HCT116 (cell line): ENCODE data around the gene EEIG1. TPM values are rescaled to one million over a fixed set of nuclear protein-coding genes. Genes with fewer than 3 reads are reported as not detected.

ENCODE experiments used
- ATAC-seq: fragments of 200-7000 bp; cut with Tn5 transposase; 2 replicates; pipeline ENCODE4 v1.9.1; 2020; ENCODE audit warnings: mild to moderate bottlenecking, moderate library complexity
- BruUV-seq: library from RNA; stranded (reverse); fragments of 400-500 nt; replicated peaks from 2 replicates; lab custom pipeline; 2021; lab: Mats Ljungman, UMichigan
- CTCF ChIA-PET: fragments of 300-600 bp; sonication (Branson Sonifier 250); formaldehyde crosslinking; loops from one replicate; lab custom pipeline; 2021; ENCODE audit warnings: antibody characterized with exemption; lab: Charles Lee
- POLR2A ChIA-PET: fragments of 300-600, 350-600 bp; sonication (Branson Sonifier 250); formaldehyde crosslinking; loops from one replicate; lab custom pipeline; 2021; ENCODE audit warnings: antibody characterized with exemption; lab: Charles Lee
- RAD21 ChIA-PET, 2 experiments: fragments of 300-600 bp; sonication (Branson Sonifier 250); formaldehyde crosslinking; loops; one replicate each; lab custom pipeline; 2023; ENCODE audit warnings: low total read pairs in 2 of 2; ENCODE audit not compliant: uncharacterized antibody in 2 of 2, unreplicated experiment in 2 of 2, low non-redundant PET in 1 of 2; lab: Charles Lee
- DNase-seq: peaks from one replicate; pipeline ENCODE4 v3.0.0-alpha.2; 2010; ENCODE audit warnings: low read depth, low spot score
- H2AFZ ChIP-seq: fragments of 200-600 bp; shearing (Covaris generic), sonication (generic); 2 replicates; pipeline ENCODE4 v1.6.1; 2017; ENCODE audit warnings: low read depth, mixed run types, mixed read lengths, antibody characterized with exemption, low read length; ENCODE audit not compliant: poor library complexity, severe bottlenecking
- H3K27ac ChIP-seq: 2 replicates; pipeline ENCODE4 v1.5.1; 2012; ENCODE audit warnings: low read depth, low read length
- H3K27me3 ChIP-seq: fragments of 200-600 bp; sonication (generic); 2 replicates; pipeline ENCODE4 v1.6.1; 2016; ENCODE audit warnings: mixed run types, low read length, mixed read lengths; ENCODE audit not compliant: insufficient read depth
- H3K36me3 ChIP-seq, 2 experiments: fragments of 200-500 bp in 1 of 2; fragments of 200-600 bp in 1 of 2; sonication (Bioruptor generic) in 1 of 2; sonication (generic) in 1 of 2; 2 replicates each; pipeline versions ENCODE4 v1.5.1 to v1.6.1; 2014 to 2016; ENCODE audit warnings: low read length in 2 of 2, inconsistent platforms in 1 of 2, mixed read lengths in 1 of 2, mixed run types in 1 of 2; ENCODE audit not compliant: insufficient read depth in 2 of 2, control insufficient read depth in 1 of 2
- H3K4me1 ChIP-seq, 2 experiments: fragments of 200-600 bp in 1 of 2; sonication (generic) in 1 of 2; 2 replicates each; pipeline versions ENCODE4 v1.5.1 to v1.6.1; 2012 to 2017; ENCODE audit warnings: low read length in 2 of 2, inconsistent platforms in 1 of 2, mild to moderate bottlenecking in 1 of 2, mixed read lengths in 1 of 2, mixed run types in 1 of 2, moderate library complexity in 1 of 2; ENCODE audit not compliant: insufficient read depth in 2 of 2, control insufficient read depth in 1 of 2
- H3K4me2 ChIP-seq: fragments of 200-600 bp; sonication (generic); 2 replicates; pipeline ENCODE4 v1.6.1; 2017; ENCODE audit warnings: mixed run types, low read length, mixed read lengths
- H3K4me3 ChIP-seq, 2 experiments: fragments of 200-600 bp in 1 of 2; sonication (generic) in 1 of 2; replicated peaks in 1 of 2; 2 replicates each; pipeline ENCODE4 v1.5.1; 2011 to 2016; ENCODE audit warnings: low read length in 2 of 2, control low read depth in 1 of 2, low read depth in 1 of 2, mild to moderate bottlenecking in 1 of 2, mixed read lengths in 1 of 2, mixed run types in 1 of 2
- H3K79me2 ChIP-seq: fragments of 200-600 bp; sonication (generic); 2 replicates; pipeline ENCODE4 v1.6.1; 2017; ENCODE audit warnings: mild to moderate bottlenecking, mixed run types, low read length, moderate library complexity, mixed read lengths; ENCODE audit not compliant: insufficient read depth
- H3K9ac ChIP-seq: fragments of 200-600 bp; sonication (generic); 2 replicates; pipeline ENCODE4 v1.6.1; 2016; ENCODE audit warnings: low read length, mixed read lengths
- H3K9me2 ChIP-seq: fragments of 200-600 bp; sonication (generic), shearing (Covaris generic); 2 replicates; pipeline ENCODE4 v1.6.1; 2017; ENCODE audit warnings: mixed run types, mild to moderate bottlenecking, moderate library complexity; ENCODE audit not compliant: insufficient read depth
- H3K9me3 ChIP-seq, 2 experiments: fragments of 200-500 bp in 1 of 2; fragments of 200-600 bp in 1 of 2; sonication (Bioruptor generic) in 1 of 2; sonication (generic) in 1 of 2; 2 replicates each; pipeline ENCODE4 v1.6.1; 2014 to 2017; ENCODE audit warnings: low read length in 2 of 2, mixed read lengths in 2 of 2, inconsistent platforms in 1 of 2, low read depth in 1 of 2, mild to moderate bottlenecking in 1 of 2, mixed run types in 1 of 2, moderate library complexity in 1 of 2; ENCODE audit not compliant: control insufficient read depth in 1 of 2, insufficient read depth in 1 of 2
- H4K20me1 ChIP-seq: fragments of 200-600 bp; sonication (generic), shearing (Covaris generic); 2 replicates; pipeline ENCODE4 v1.6.1; 2017; ENCODE audit warnings: mixed run types, mild to moderate bottlenecking, moderate library complexity; ENCODE audit not compliant: insufficient read depth
- CTCF ChIP-seq, 3 experiments: fragments of 200-600 bp in 1 of 3; sonication (generic) in 1 of 3; IDR thresholded peaks in 2 of 3; conservative IDR thresholded peaks in 1 of 3; 2 replicates each; pipeline ENCODE4 v1.5.1; 2012 to 2017; ENCODE audit warnings: low read depth in 2 of 3, low read length in 2 of 3, antibody characterized with exemption in 1 of 3, borderline replicate concordance in 1 of 3, control low read depth in 1 of 3, mild to moderate bottlenecking in 1 of 3, mixed read lengths in 1 of 3, mixed run types in 1 of 3, moderate library complexity in 1 of 3; ENCODE audit not compliant: insufficient read depth in 1 of 3
- EGR1 ChIP-seq: IDR thresholded peaks from 2 replicates; pipeline ENCODE4 v1.6.1; 2012; ENCODE audit warnings: low read depth
- EZH2 ChIP-seq: fragments of 200-600 bp; sonication (generic); IDR thresholded peaks from 2 replicates; pipeline ENCODE4 v1.6.1; 2017; ENCODE audit warnings: antibody characterized with exemption, mixed run types
- FOSL1 ChIP-seq: IDR thresholded peaks from 2 replicates; pipeline ENCODE4 v1.6.1; 2012; ENCODE audit warnings: low read depth
- JUND ChIP-seq: IDR thresholded peaks from 2 replicates; pipeline ENCODE4 v1.6.1; 2012
- POLR2AphosphoS5 ChIP-seq: IDR thresholded peaks from 2 replicates; pipeline ENCODE4 v1.6.1; 2011; ENCODE audit warnings: mild to moderate bottlenecking, low read depth, low read length, moderate library complexity
- RAD21 ChIP-seq: IDR thresholded peaks from 2 replicates; pipeline ENCODE4 v1.6.1; 2012; ENCODE audit warnings: low read depth, mild to moderate bottlenecking
- SIN3A ChIP-seq: IDR thresholded peaks from 2 replicates; pipeline ENCODE4 v1.6.1; 2012; ENCODE audit warnings: low read depth
- YY1 ChIP-seq: IDR thresholded peaks from 2 replicates; pipeline ENCODE4 v1.6.1; 2011; ENCODE audit warnings: low read length, low read depth, moderate library complexity, mild to moderate bottlenecking; ENCODE audit not compliant: insufficient replicate concordance; ENCODE audit errors: extremely low read depth
- ZFX ChIP-seq: fragments of 450-650 bp; IDR thresholded peaks from 2 replicates; pipeline ENCODE4 v1.6.1; 2017
- ZNF274 ChIP-seq: fragments of 200-500 bp; sonication (Bioruptor generic); IDR thresholded peaks from 2 replicates; pipeline ENCODE4 v1.6.1; 2014; ENCODE audit warnings: mild to moderate bottlenecking, low read depth, low read length, inconsistent platforms
- intact Hi-C: fragments of 100-400 bp; cut with micrococcal nuclease; formaldehyde crosslinking; loops from 2 replicates; pipeline ENCODE4 v1.10.0; 2022
- total RNA-seq: library from RNA; stranded (reverse); gene quantifications from one replicate; pipeline ENCODE4 v1.2.1, GENCODE V29; 2021; ENCODE audit not compliant: unreplicated experiment

Gene EEIG1
- total RNA-seq, 1 experiment from 2014 or later: 44.2 TPM

- ATAC-seq (no peak), DNase-seq (no peak)
- Histone ChIP-seq H3K79me2 (no peaks in the 10 kb centered on the region), H3K4me2 (no peak overlapping the region), H3K4me1 (peaks cover 22 to 39% of the 10 kb centered on the region in 2 experiments), H3K27ac (no peak overlapping the region), H3K27me3 (no peaks in the 10 kb centered on the region), H3K9me3 (no peaks in the 10 kb centered on the region), H2AFZ (no peak overlapping the region), H4K20me1 (no peaks in the 10 kb centered on the region), H3K9me2 (no peaks in the 10 kb centered on the region), H3K9ac (no peak overlapping the region), H3K36me3 (no peaks in the 10 kb centered on the region), H3K4me3 (no peak overlapping the region)
- ChIA-PET RAD21 (no interaction called here), CTCF (no interaction called here), POLR2A (no interaction called here)
- intact Hi-C loops: no loop called here
- no peak for TF ChIP-seq CTCF (IDR thresholded peaks at IDR 0.05 in 2 of 3, conservative IDR thresholded peaks at IDR 0.05 in 1 of 3; ENCODE audit: borderline replicate concordance in 1 of 3, insufficient read depth in 1 of 3, low read depth in 2 of 3, low read length in 2 of 3)
- TF ChIP-seq EGR1: no peak
- TF ChIP-seq YY1: no peak
- TF ChIP-seq JUND: no peak
- TF ChIP-seq ZFX: no peak
- TF ChIP-seq FOSL1: no peak
- TF ChIP-seq RAD21: no peak
- TF ChIP-seq ZNF274: no peak
- no peak for TF ChIP-seq SIN3A
- TF ChIP-seq EZH2: no peak
- TF ChIP-seq POLR2AphosphoS5: no peak
- BruUV-seq: no TSS peak
Observed at GRCh38 chr9:128009639-128010038, 28.9 kb upstream of the EEIG1 start.
